ENCODE measurements around the gene ANKRD31.

Gene ANKRD31

DNA sequence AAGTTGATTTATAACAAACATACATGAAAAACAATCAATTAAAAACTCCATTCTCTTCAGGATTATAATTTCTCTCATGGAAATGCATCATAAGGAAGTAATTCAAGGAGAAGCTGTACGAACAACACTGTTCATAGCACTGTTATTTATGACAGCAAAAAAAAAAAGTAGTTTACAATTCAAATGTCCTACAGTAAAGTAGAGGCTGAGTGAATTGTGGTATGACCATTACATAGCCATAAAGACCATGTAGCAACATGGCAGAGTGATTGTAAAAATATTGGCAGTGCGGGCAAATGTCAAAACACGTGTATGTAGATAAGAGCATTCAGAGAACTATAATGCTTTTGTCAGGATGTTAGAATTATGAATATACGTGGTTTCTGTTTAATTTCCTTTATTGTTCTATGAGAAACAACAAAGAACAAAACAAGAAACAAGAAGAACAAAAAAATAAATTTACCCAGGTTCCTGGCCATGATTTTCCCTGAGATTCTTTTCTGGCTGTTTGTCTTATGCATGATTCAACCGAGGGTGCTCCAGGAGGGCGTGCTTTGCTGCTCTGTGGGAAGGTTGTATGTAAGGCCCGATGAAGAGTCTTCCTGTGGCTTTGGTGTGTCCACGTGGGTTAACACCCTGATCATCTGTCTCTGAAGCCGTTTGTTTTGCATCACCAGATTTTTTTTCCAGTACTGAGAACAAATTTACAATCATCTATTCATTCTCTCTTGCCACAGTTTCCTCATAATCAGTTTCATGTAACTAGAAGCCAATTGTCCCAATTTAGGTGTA, 213.1 kb downstream of the ANKRD31 start:
- DNase-seq = no peak

DNA sequence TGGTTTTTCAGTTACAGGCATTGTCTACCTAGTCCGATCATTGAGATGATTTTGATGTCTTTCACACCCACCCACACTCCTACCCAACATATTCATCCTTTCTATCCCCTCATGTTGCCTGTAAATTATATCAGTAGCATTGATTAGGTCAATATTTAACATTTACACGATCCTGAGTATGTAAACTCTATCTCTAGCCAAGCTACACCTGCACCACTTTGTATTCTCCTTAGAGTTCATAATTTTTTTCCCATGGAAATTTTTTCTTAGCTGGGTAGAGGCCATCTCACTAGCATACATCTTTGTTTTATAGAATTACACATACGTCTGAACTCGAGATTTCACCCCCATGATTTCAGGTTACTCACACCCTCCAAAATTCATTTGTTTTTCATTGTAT, 214.9 kb downstream of the ANKRD31 start:
- no peak for DNase-seq

DNA sequence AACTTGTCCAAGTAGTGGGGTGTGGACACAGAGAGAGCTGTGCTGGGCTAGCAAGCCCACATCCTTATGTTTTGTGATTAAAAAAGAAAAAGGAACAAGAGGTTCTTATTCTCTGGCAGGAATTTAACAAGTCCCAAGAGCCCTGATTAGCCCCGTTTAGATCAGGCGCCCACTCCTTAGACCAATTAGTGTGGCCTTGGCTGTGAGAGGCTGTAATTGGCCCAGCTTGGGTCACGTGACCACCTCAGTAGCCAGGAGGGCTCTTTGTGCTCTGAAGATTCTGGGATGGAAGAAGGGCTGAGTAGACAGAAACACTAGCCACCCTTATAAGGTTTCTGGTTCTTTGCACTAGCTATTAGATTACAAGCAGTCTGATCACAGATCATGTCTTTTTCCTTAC, 215.5 kb downstream of the ANKRD31 start:
- no peak for DNase-seq

DNA sequence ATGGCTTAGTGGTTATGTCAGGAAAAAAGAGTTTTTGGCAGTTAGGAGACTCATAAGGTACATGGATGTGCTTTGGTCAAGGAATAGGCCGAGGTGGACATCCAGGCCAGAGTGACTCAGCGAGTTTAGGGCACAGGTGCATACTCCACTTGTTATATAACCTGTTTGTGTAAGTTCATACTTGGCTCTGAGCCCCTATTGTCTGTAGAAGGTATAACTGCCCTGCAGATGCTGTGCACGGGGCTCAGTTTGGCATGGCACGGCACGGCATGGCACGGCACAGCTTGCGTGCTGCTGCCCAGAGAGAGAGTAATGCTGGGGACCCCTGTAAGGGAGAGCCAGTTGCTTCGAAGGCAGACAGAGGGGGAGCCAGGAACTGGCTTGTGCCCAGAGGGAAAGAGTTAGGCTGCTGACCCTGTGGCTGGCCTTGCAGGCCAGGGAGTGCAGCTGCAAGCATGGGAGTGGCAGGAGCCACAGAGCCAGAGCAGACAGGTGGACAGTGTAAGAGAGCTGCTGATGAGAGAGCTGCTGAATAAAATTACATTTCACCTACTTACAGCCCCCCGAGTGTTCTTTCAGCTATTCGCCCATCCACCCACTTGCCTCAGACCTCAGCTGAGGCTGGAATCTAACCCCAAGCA, 216.5 kb downstream of the ANKRD31 start:
- no peak for DNase-seq

DNA sequence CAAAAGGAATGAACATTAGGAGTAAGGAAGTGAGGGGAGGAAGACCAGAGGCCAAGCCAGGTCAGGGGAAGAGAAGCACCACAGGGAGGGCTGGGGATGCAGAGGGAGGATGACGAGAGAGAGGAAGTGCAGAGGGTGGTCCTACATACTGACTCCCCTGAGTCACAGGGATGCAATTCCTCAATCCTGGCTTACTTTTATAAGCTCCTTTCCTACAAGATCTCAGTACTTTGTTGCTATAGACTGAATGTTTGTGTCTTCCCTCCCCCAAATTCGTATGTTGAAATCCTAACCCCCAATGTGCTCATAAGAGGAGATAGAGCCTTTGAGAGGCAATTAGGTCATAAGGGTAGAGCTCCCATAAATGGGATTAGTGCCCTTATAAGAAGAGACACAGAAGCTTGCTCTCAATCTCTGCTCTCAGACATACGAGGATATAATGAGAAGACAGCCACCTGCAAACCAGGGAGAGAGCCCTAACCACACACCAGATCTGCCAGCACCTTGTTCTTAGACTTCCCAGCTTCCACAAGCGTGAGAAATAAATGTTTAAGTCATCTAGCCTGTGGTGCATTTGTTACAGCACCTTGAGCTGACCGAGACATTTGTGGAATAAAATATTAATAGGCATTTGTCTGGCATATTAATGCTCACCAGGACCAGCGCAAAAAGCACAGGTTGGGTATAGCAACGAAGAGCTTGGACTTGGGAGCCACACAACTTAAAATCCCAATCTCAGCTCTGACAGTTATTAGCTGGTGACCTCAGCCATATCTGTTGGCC, 217.7 kb downstream of the ANKRD31 start:
- no peak for DNase-seq

Measured in NCI-H1105 (cell line).